Breast epithelium (tissue), 4 donors: Measurements from ENCODE around the gene XPC. TPM values are rescaled to one million over a fixed set of nuclear protein-coding genes. Genes with fewer than 3 reads are reported as not detected.

ENCODE experiments used
- DNase-seq, 2 donors: peaks; one replicate each; pipeline ENCODE4 v3.0.0-alpha.2; 2019; ENCODE audit warnings: low spot score in 2 of 2
- H3K27ac ChIP-seq, 2 donors: fragments of 200-600 bp; sonication (generic) in 1 of 2; one replicate each; pipeline ENCODE4 v1.5.1; 2016 to 2019; ENCODE audit warnings: mild to moderate bottlenecking in 1 of 2
- H3K27me3 ChIP-seq, 2 donors: fragments of 200-600 bp; sonication (generic) in 1 of 2; one replicate each; pipeline versions ENCODE4 v1.5.1 to v1.6.0; 2017 to 2019; ENCODE audit warnings: control low read depth in 1 of 2, mild to moderate bottlenecking in 1 of 2
- H3K36me3 ChIP-seq: fragments of 200-600 bp; one replicate; pipeline ENCODE4 v1.5.1; 2019
- H3K4me1 ChIP-seq, 2 donors: fragments of 200-600 bp; sonication (generic); one replicate each; pipeline ENCODE4 v1.5.1; 2016 to 2019; ENCODE audit warnings: control low read depth in 1 of 2
- H3K4me3 ChIP-seq, 3 donors: fragments of 200-600 bp; sonication (generic); 1 replicate in 2 of 3; 2 replicates in 1 of 3; pipeline ENCODE4 v1.5.1; 2016 to 2019; ENCODE audit warnings: mild to moderate bottlenecking in 3 of 3, moderate library complexity in 2 of 3
- H3K9me3 ChIP-seq, 2 donors: fragments of 200-600 bp; sonication (generic) in 1 of 2; one replicate each; pipeline ENCODE4 v1.5.1; 2016 to 2019; ENCODE audit warnings: control low read depth in 1 of 2
- CTCF ChIP-seq, 3 donors: fragments of 450-650 bp; IDR thresholded peaks; one replicate each; pipeline ENCODE4 v1.5.1; 2016 to 2017; ENCODE audit warnings: antibody characterized with exemption in 3 of 3, mild to moderate bottlenecking in 3 of 3, moderate library complexity in 3 of 3
- POLR2A ChIP-seq: fragments of 450-650 bp; IDR thresholded peaks from one replicate; pipeline ENCODE4 v1.6.1; 2016; ENCODE audit warnings: antibody characterized with exemption, mild to moderate bottlenecking, moderate library complexity
- POLR2AphosphoS5 ChIP-seq, 3 donors: sonication (generic); formaldehyde crosslinking; IDR thresholded peaks; one replicate each; pipeline ENCODE4 v1.6.1; 2017; ENCODE audit warnings: antibody characterized with exemption in 3 of 3
- intact Hi-C: fragments of 100-400 bp; cut with DNase I; formaldehyde crosslinking; loops from one replicate; pipeline ENCODE4 v1.15.1; 2023; ENCODE audit warnings: low total_unique reads
- total RNA-seq, 3 donors: library from RNA; depleted of rRNA; stranded (reverse); fragments of >200 nt; gene quantifications; one replicate each; pipeline ENCODE4 v1.1.0, GENCODE V29; 2016

Gene XPC
- total RNA-seq, 3 donors from 2014 or later = 57.4 to 74.2 (median 61.3) TPM

- no peak for DNase-seq
- Histone ChIP-seq H3K9me3 (peaks cover 0 to 7% of the 10 kb centered on the region in 2 donors), H3K4me3 (no peak overlapping the region), H3K27ac (no peak overlapping the region), H3K27me3 (no peaks in the 10 kb centered on the region), H3K36me3 (no peaks in the 10 kb centered on the region), H3K4me1 (no peaks in the 10 kb centered on the region)
- TF ChIP-seq POLR2AphosphoS5 (IDR thresholded peaks at IDR 0.05) (no peak), POLR2A (no peak), CTCF (IDR thresholded peaks at IDR 0.05) (no peak)
- intact Hi-C loops = no loop called here
Observed at GRCh38 chr3:14218355-14218754, 40.0 kb upstream of the XPC start.

- peak overlapping the region in 1 of 3 donors; percentile 42 for H3K4me3 ChIP-seq
- H3K4me1 ChIP-seq = no peaks in the 10 kb centered on the region
- H3K27me3 ChIP-seq = no peaks in the 10 kb centered on the region
- H3K27ac ChIP-seq = peak overlapping the region in 1 of 2 donors; percentile 17
- H3K9me3 ChIP-seq = peaks cover 0 to 7% of the 10 kb centered on the region in 2 donors
- intact Hi-C loops = no loop called here
- TF ChIP-seq POLR2AphosphoS5 (IDR thresholded peaks at IDR 0.05) = no peak
- TF ChIP-seq CTCF (IDR thresholded peaks at IDR 0.05) = no peak
- no peak for TF ChIP-seq POLR2A
- H3K36me3 ChIP-seq = no peaks in the 10 kb centered on the region
- peak in 1 of 2 donors; percentile 43 for DNase-seq
Observed at GRCh38 chr3:14216257-14217048, 38.1 kb upstream of the XPC start.

- Histone ChIP-seq H3K27ac (no peak overlapping the region), H3K36me3 (no peaks in the 10 kb centered on the region), H3K4me3 (no peak overlapping the region), H3K27me3 (no peaks in the 10 kb centered on the region), H3K9me3 (no peaks in the 10 kb centered on the region), H3K4me1 (no peaks in the 10 kb centered on the region)
- no peak for TF ChIP-seq CTCF (IDR thresholded peaks at IDR 0.05)
- TF ChIP-seq POLR2A = no peak
- TF ChIP-seq POLR2AphosphoS5 (IDR thresholded peaks at IDR 0.05) = no peak
- DNase-seq = no peak
- intact Hi-C loops = no loop called here
Observed at GRCh38 chr3:14214764-14215163, 36.4 kb upstream of the XPC start.

- Histone ChIP-seq H3K4me3 (no peak overlapping the region), H3K36me3 (no peaks in the 10 kb centered on the region), H3K9me3 (no peaks in the 10 kb centered on the region), H3K27ac (no peak overlapping the region), H3K4me1 (no peaks in the 10 kb centered on the region), H3K27me3 (no peaks in the 10 kb centered on the region)
- DNase-seq = no peak
- TF ChIP-seq POLR2A = no peak
- no peak for TF ChIP-seq POLR2AphosphoS5 (IDR thresholded peaks at IDR 0.05)
- TF ChIP-seq CTCF (IDR thresholded peaks at IDR 0.05) = no peak
- intact Hi-C loops = no loop called here
Observed at GRCh38 chr3:14213066-14213774, 34.8 kb upstream of the XPC start.

- peak overlapping the region in 1 of 2 donors; percentile 25 for H3K27ac ChIP-seq
- H3K9me3 ChIP-seq = no peaks in the 10 kb centered on the region
- no peak overlapping the region for H3K4me3 ChIP-seq
- H3K36me3 ChIP-seq = no peaks in the 10 kb centered on the region
- TF ChIP-seq CTCF (IDR thresholded peaks at IDR 0.05) (no peak), POLR2AphosphoS5 (IDR thresholded peaks at IDR 0.05) (no peak), POLR2A (no peak)
- no peaks in the 10 kb centered on the region for H3K4me1 ChIP-seq
- no peak for DNase-seq
- intact Hi-C loops = no loop called here
- no peaks in the 10 kb centered on the region for H3K27me3 ChIP-seq
Observed at GRCh38 chr3:14212032-14212431, 33.6 kb upstream of the XPC start.
